OCI-LY3 (cell line): ENCODE results near the gene NCL.

Source experiments
- EZH2phosphoT487 ChIP-seq: fragments of 200-600 bp; shearing (Covaris generic); IDR thresholded peaks from 2 replicates; pipeline ENCODE4 v1.6.1; 2018; ENCODE audit warnings: antibody characterized with exemption, mixed run types, low read depth
- TF ChIP-seq, protein P1 (sequence below): fragments of 200-600, 300-600 bp; sonication (generic); IDR thresholded peaks from 2 replicates; pipeline ENCODE4 v1.5.1; 2014; ENCODE audit warnings: antibody characterized with exemption, low read length, low read depth

- TF ChIP-seq, protein P1, sequence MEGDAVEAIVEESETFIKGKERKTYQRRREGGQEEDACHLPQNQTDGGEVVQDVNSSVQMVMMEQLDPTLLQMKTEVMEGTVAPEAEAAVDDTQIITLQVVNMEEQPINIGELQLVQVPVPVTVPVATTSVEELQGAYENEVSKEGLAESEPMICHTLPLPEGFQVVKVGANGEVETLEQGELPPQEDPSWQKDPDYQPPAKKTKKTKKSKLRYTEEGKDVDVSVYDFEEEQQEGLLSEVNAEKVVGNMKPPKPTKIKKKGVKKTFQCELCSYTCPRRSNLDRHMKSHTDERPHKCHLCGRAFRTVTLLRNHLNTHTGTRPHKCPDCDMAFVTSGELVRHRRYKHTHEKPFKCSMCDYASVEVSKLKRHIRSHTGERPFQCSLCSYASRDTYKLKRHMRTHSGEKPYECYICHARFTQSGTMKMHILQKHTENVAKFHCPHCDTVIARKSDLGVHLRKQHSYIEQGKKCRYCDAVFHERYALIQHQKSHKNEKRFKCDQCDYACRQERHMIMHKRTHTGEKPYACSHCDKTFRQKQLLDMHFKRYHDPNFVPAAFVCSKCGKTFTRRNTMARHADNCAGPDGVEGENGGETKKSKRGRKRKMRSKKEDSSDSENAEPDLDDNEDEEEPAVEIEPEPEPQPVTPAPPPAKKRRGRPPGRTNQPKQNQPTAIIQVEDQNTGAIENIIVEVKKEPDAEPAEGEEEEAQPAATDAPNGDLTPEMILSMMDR, result no peak
- no peak for TF ChIP-seq EZH2phosphoT487
These were observed 1.4 kb downstream of the NCL start for GRCh38 chr2:231462729-231463465.
